GM19099 (cell line): Measurements from ENCODE around the gene RGPD8.

Experiments used
- POLR2A ChIP-seq: IDR thresholded peaks from 3 replicates; pipeline ENCODE4 v1.6.1; 2011; ENCODE audit warnings: low read depth; ENCODE audit not compliant: insufficient read length; ENCODE audit errors: extremely low read depth

RGPD8 gene

GRCh38 chr2:112433480-112433879 lies at the start of gene RGPD8:
RGPD8 (minus strand) TSS chr2:112433645; CDS start chr2:112433453, 192 bp downstream.
- peak; percentile 33 for TF ChIP-seq POLR2A

GRCh38 chr2:112483042-112483473 lies 49.6 kb upstream of the RGPD8 start:
- TF ChIP-seq POLR2A = no peak

DNA sequence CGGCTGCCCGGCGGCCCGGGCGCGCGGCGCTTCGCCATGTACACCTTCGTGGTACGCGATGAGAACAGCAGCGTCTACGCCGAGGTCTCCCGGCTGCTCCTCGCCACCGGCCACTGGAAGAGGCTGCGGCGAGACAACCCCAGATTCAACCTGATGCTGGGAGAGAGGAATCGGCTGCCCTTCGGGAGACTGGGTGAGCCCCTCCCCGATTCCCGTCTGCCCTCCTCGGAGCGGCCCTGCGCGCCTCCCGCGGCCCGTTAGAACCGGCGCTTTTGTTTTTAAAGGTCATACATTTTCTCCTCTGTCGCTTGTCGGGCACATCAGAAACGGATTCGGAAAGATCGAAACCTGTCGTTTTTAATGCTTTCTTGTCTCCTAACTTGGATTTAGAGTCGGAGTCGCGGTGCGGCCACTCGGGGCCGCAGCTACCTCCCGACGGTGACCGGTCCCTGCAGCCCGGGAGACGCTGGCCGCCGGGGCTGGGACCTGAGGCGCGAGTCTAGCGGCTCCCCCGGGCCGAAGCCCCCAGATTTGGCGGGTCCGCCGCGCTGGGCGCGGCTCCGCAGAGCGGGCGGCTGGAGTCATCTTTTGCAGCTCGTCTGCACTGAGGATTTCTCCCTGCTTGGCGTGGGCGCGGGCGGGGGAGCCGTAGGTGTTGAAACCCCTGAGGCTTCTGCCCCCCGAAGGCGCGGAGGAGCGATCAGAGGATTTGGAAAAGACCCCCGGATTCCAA lies 49.0 kb upstream of the RGPD8 start:
- TF ChIP-seq POLR2A = no peak

DNA sequence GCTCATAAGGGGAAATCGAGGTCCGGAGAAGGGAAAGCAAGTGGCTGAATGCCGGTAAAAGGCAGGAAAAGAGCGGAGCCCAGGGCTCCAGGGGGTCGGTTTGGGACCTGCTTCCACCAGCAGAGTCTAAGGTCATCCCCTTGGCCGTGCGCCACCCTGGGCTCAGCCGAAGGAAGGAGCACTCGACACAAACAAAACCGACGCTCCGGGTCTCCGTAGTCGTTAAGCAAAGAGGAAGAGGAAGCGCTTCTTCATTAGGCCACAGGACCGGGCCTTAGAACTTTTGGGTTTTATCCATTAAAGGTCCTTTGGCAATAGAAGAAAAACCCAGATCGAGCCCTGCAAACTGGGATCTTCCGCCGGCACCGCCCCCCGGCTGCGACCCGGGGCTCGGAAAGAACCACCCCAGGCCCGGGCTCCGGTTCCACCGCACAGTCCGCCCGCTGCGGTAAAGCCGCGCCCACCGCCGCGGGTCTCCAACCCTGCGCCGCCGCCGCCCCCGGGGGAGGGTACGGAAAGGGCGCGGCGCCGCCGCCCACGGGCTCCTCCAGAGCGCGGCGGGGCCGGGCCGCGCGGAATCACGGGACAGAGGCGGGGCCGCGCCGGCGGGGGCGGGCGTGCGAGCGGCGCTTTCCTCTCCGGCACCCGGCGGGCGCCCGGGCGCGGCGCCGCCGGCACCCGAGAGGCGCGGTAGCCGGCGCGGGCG lies 48.2 kb upstream of the RGPD8 start, which contains the start of gene TTL:
TTL (plus strand) TSS at position 629 of the 706 bp plus-strand sequence. CDS start 189 bp downstream, outside the sequence.
- peak; percentile 70 for TF ChIP-seq POLR2A

- no peak for TF ChIP-seq POLR2A
Measured at GRCh38 chr2:112481050-112481527, 47.6 kb upstream of the RGPD8 start.

DNA sequence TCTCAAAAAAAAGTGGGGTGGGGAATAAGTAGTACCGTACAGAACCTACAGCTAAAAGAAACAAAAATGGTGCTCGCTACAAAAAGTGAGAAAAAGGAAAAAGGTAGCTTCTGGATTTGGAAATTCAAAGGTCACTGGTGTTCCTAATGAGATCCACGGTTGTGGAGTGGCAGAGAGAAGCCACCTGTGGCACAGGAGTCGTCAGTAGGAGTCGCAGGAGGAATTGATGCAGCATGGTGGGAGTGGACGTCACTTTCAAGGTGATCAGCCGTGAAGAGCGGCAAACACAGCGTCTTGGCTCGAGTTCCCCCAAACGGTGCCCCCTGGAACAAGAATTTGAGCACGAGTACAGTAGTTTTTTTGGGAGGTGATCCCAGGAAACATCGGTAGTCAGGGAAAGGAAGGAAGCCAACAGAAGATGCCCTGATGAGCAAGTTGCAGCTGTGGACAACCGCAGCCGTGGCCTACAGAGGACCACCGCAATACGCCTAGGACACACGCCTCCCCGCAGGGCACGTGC lies 47.1 kb upstream of the RGPD8 start:
- TF ChIP-seq POLR2A = no peak

DNA sequence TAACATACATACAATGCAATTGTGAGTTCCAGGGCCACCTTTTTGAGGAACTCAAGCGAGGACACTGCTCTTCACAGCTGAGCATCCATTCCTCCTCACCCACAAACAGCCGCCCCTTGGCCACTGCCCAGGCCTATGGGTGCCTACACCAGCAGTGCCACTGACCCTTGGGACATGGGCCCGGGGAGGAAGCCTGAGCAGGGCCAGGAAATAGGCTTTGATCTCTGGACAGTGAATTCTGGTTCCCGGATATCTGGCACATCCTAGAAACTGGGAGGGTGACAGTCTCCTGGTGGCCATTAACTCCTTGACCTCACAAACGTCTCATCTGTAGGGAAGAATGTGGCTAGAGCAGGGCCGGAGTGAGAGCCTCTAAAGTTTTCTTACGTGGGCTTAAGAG lies 43.0 kb upstream of the RGPD8 start:
- no peak for TF ChIP-seq POLR2A

GRCh38 chr2:112474844-112475486 lies 41.5 kb upstream of the RGPD8 start:
- TF ChIP-seq POLR2A = no peak

- no peak for TF ChIP-seq POLR2A
Measured at GRCh38 chr2:112472547-112473263, 39.3 kb upstream of the RGPD8 start.

DNA sequence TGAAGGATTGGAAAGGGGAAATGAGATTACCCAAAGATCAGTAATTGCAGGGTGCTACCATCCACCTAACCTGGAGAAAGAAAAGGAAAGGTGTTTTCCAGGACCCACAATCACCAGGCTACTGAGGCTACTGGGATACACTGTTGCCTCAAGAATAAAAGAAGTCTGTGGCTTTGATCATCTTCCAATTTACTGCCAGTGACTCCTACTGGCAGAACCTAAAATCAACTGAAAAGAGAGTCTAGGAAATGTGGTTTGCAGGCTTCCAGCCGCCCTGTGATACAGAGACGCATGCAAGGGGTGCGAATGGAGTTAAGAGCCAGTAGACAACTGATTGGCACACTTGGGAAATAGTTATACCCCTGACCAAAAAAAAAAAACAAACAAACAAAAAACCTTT lies 31.9 kb upstream of the RGPD8 start:
- no peak for TF ChIP-seq POLR2A

- TF ChIP-seq POLR2A = no peak
Measured at GRCh38 chr2:112463256-112463655, 29.8 kb upstream of the RGPD8 start.

DNA sequence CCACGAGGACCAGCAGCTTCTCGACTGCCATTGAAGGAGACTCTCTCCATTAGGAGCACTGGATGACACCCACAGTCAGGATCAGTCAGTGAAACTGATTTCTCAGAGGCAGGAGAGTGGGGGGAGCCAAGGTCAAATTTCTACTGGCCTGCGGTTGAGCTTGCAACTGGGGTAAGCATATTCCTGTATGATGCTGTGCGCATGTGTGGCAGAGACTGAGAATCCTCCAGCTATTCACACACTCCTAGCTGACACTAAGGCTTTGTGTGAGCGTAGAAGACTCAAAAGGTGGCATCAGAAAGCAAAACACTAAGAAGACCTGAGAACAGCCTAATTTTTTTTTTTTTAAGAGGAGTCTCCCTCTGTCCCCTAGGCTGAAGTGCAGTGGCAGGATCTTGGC lies 28.7 kb upstream of the RGPD8 start:
- no peak for TF ChIP-seq POLR2A

DNA sequence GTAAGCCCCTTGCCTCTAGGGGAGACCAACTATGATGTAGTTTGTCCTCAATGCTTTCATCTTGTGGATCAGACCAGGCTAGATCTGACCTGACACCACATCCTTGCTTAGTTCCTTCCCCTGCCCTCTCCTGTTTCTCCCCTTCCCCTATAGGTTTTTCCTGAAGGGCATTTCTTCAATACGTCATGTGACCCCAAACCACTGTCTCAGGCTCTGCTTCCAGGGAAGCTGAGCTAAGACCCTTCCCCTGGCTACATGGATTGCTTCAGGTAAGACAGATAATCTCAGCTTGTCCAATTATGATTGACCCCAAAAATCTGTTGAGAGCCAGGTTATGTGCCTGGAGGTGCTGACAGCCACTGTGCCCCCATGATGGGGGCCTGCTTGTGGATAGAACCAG lies 25.9 kb upstream of the RGPD8 start:
- no peak for TF ChIP-seq POLR2A

DNA sequence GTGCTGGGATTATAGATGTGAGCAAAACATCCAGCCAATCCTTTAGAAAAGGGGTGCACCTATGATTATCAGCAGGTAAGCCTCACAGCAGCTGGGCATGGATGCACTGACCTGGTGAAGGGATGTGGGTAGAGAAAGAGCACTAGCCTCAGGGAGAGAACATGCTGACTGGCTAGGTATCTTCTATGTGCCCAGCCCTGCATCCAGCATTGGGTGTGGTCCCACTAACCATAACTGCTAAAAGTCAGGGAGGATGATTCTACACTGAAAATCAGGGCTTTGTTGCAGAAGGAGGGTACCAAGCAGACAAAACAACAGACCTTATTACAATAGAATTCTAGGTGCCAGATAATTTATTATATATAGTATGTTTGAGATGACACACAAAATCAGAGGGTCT lies 21.1 kb upstream of the RGPD8 start:
- TF ChIP-seq POLR2A = no peak

GRCh38 chr2:112451317-112451716 lies 17.9 kb upstream of the RGPD8 start:
- TF ChIP-seq POLR2A = no peak
